Activated naive CD4-positive, alpha-beta T cell treated with anti-CD3 and anti-CD28 coated beads for 36 hours (primary cell): ENCODE data around the gene FXN. TPM values are rescaled to one million over a fixed set of nuclear protein-coding genes. Genes with fewer than 3 reads are reported as not detected.
"Not testable (repeated sequence)": the region's sequence is repeated elsewhere in the genome, so short reads cannot be mapped to it uniquely, and the experiment has no call there.

Source experiments
- CTCF ChIA-PET: fragments of 350-600 bp; sonication (Branson Sonifier 250); formaldehyde crosslinking; loops from one replicate; lab custom pipeline; 2021; ENCODE audit warnings: antibody characterized with exemption; lab: Charles Lee
- DNase-seq: peaks from one replicate; pipeline ENCODE4 v3.0.0-alpha.2; 2020
- H3K27ac Mint-ChIP-seq: one replicate; pipeline ENCODE4 v1.8.0; 2021; ENCODE audit warnings: mild to moderate bottlenecking, mixed read lengths
- H3K27me3 Mint-ChIP-seq: one replicate; pipeline ENCODE4 v1.8.0; 2021; ENCODE audit warnings: low read depth, mixed read lengths
- H3K36me3 Mint-ChIP-seq: one replicate; pipeline ENCODE4 v1.8.0; 2021; ENCODE audit warnings: low read depth, mixed read lengths
- H3K4me1 Mint-ChIP-seq: one replicate; pipeline ENCODE4 v1.8.0; 2021; ENCODE audit warnings: low read depth, mixed read lengths
- H3K4me3 Mint-ChIP-seq: one replicate; pipeline ENCODE4 v1.8.0; 2021; ENCODE audit warnings: mild to moderate bottlenecking, moderate library complexity, mixed read lengths
- H3K9me3 Mint-ChIP-seq: one replicate; pipeline ENCODE4 v1.8.0; 2021; ENCODE audit warnings: mixed read lengths
- intact Hi-C: fragments of 100-400 bp; cut with micrococcal nuclease; formaldehyde crosslinking; loops from one replicate; pipeline ENCODE4 v1.15.1; 2023
- total RNA-seq, 2 experiments: library from RNA; stranded (reverse); gene quantifications; one replicate each; pipeline ENCODE4 v1.2.3, GENCODE V29; 2021

Gene FXN
- total RNA-seq, 2 experiments from 2014 or later: 16.8 to 17.3 TPM

GRCh38 chr9:69047371-69047770 lies 11.8 kb downstream of the FXN start:
- H3K4me1 Mint-ChIP-seq: peaks cover 18% of the 10 kb centered on the region
- no peaks in the 10 kb centered on the region for H3K9me3 Mint-ChIP-seq
- H3K36me3 Mint-ChIP-seq: peaks cover 9% of the 10 kb centered on the region
- DNase-seq: no peak
- H3K4me3 Mint-ChIP-seq: no peak overlapping the region
- H3K27ac Mint-ChIP-seq: no peak overlapping the region
- no peaks in the 10 kb centered on the region for H3K27me3 Mint-ChIP-seq
- intact Hi-C loops: no loop called here
- CTCF ChIA-PET: interaction anchor here (0.6 to 1.6 kb wide), 2 partner anchors 11 to 304 kb away, joined by 3 read pairs; partner anchors contain the start of gene FXN

GRCh38 chr9:69049094-69049493 lies 13.5 kb downstream of the FXN start:
- Mint-ChIP-seq H3K9me3 (no peaks in the 10 kb centered on the region), H3K36me3 (peaks cover 16% of the 10 kb centered on the region), H3K4me1 (peaks cover 8% of the 10 kb centered on the region), H3K27ac (no peak overlapping the region), H3K27me3 (no peaks in the 10 kb centered on the region), H3K4me3 (no peak overlapping the region)
- no peak for DNase-seq
- CTCF ChIA-PET: interaction anchor here (0.6 to 1.6 kb wide), 4 partner anchors 14 to 165 kb away, joined by 3 to 6 read pairs (median 4); partner anchors contain the start of gene FXN
- intact Hi-C loops: no loop called here

GRCh38 chr9:69050936-69051335 lies 15.4 kb downstream of the FXN start:
- H3K27ac Mint-ChIP-seq, H3K9me3 Mint-ChIP-seq, H3K27me3 Mint-ChIP-seq, H3K4me1 Mint-ChIP-seq, DNase-seq, H3K4me3 Mint-ChIP-seq: not testable (repeated sequence)
- intact Hi-C loops: loop anchor here (5.0 to 10.0 kb wide), 2 partner anchors 374 to 496 kb away; no protein-coding TSS in a partner anchor
- CTCF ChIA-PET: interaction anchor here (1.2 kb wide), 1 partner anchor 142 kb away, joined by 4 read pairs; no protein-coding TSS in a partner anchor
- H3K36me3 Mint-ChIP-seq: peaks cover 19% of the 10 kb centered on the region

DNA sequence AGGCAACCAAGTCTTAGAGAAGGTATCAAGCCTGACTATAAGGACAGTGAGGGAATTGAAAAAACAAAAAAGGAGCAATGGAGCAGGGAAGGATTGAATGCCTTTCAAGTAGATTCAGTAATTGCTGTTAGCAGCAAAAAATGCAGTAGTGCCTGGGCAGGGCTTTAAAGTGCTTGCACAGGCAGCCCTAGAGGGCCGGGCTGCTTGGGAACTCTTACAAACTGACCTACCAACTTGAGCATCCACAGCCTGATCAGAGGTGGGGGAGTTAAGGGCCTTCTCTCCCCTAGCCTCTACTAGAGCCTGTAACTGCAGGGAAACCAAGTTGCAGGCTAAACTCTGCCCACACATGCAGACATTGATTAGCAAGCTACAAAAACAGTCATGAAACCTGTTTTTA lies 19.4 kb downstream of the FXN start:
- DNase-seq: no peak
- no peak overlapping the region for H3K4me3 Mint-ChIP-seq
- H3K4me1 Mint-ChIP-seq: no peaks in the 10 kb centered on the region
- no peaks in the 10 kb centered on the region for H3K27me3 Mint-ChIP-seq
- CTCF ChIA-PET: interaction anchor here (0.6 to 5.5 kb wide), 9 partner anchors 9 to 353 kb away, joined by 3 to 121 read pairs (median 5); partner anchors contain the start of gene FXN
- H3K27ac Mint-ChIP-seq: no peak overlapping the region
- intact Hi-C loops: loop anchor here (1.0 to 10.0 kb wide), 3 partner anchors 138 to 492 kb away; no protein-coding TSS in a partner anchor
- no peaks in the 10 kb centered on the region for H3K9me3 Mint-ChIP-seq
- peaks cover 31% of the 10 kb centered on the region for H3K36me3 Mint-ChIP-seq

GRCh38 chr9:69056191-69056815 lies 20.8 kb downstream of the FXN start:
- no peak for DNase-seq
- Mint-ChIP-seq H3K9me3 (no peaks in the 10 kb centered on the region), H3K4me3 (no peak overlapping the region), H3K36me3 (peaks cover 37% of the 10 kb centered on the region), H3K27me3 (no peaks in the 10 kb centered on the region), H3K27ac (no peak overlapping the region), H3K4me1 (no peaks in the 10 kb centered on the region)
- intact Hi-C loops: loop anchor here (10.0 kb wide), 1 partner anchor 368 kb away; no protein-coding TSS in a partner anchor
- CTCF ChIA-PET: interaction anchor here (0.8 to 5.5 kb wide), 4 partner anchors 10 to 143 kb away, joined by 3 to 121 read pairs (median 7); partner anchors contain the start of gene FXN

DNA sequence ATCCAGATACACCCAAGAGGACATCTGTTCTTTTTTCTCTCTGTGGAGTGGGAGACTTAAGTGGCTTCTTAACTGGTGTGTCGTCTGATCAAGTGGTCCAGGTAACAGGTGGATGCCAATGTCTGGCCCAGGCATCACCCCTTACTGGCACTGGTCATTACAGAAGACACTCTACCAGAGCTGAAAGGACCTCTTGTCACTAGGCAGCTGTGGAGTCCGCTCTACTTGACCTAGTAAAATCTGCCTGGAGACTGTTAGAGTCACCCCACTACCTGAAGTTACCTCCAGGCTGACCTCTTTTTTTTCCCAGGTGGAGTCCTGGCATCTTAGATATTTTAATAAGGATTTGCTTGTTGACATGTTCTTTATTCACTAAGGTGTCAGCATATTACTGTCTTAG lies 22.5 kb downstream of the FXN start:
- CTCF ChIA-PET: interaction anchor here (0.6 to 5.5 kb wide), 3 partner anchors 23 to 135 kb away, joined by 3 to 121 read pairs (median 5); partner anchors contain the start of gene FXN

GRCh38 chr9:69060766-69061165 lies 25.2 kb downstream of the FXN start:
- Mint-ChIP-seq H3K4me3 (no peak overlapping the region), H3K36me3 (peaks cover 29% of the 10 kb centered on the region), H3K4me1 (no peaks in the 10 kb centered on the region), H3K9me3 (no peaks in the 10 kb centered on the region), H3K27me3 (no peaks in the 10 kb centered on the region), H3K27ac (no peak overlapping the region)
- no peak for DNase-seq
- intact Hi-C loops: no loop called here
- CTCF ChIA-PET: no interaction called here

More for the DNA sequence above, 22.5 kb downstream of the FXN start:
- DNase-seq: no peak
- Mint-ChIP-seq H3K36me3 (peaks cover 39% of the 10 kb centered on the region), H3K9me3 (no peaks in the 10 kb centered on the region), H3K4me3 (no peak overlapping the region), H3K4me1 (no peaks in the 10 kb centered on the region), H3K27ac (no peak overlapping the region), H3K27me3 (no peaks in the 10 kb centered on the region)
- intact Hi-C loops: loop anchor here (10.0 kb wide), 1 partner anchor 367 kb away; no protein-coding TSS in a partner anchor

DNA sequence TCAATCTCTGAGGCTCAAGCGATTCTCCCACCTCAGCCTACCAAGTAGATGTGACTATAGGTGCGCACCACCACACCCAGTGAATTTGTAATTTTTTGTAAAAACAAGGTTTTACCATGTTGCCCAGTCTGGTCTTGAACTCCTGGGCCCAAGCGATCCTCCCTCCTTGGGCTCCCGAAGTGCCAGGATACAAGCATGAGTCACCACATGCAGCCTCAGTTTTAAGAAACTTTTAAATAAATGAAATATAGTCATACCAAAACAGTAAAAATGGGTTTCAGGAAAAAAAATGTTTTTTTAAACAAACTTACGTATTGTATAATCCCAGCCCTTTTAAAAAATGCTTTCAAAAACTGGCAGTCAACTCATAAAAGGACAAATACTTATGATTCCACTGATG lies 26.6 kb downstream of the FXN start:
- Mint-ChIP-seq H3K4me3 (no peak overlapping the region), H3K4me1 (no peaks in the 10 kb centered on the region), H3K27ac (no peak overlapping the region), H3K27me3 (no peaks in the 10 kb centered on the region), H3K9me3 (no peaks in the 10 kb centered on the region), H3K36me3 (peaks cover 29% of the 10 kb centered on the region)
- CTCF ChIA-PET: no interaction called here
- DNase-seq: no peak
- intact Hi-C loops: no loop called here

DNA sequence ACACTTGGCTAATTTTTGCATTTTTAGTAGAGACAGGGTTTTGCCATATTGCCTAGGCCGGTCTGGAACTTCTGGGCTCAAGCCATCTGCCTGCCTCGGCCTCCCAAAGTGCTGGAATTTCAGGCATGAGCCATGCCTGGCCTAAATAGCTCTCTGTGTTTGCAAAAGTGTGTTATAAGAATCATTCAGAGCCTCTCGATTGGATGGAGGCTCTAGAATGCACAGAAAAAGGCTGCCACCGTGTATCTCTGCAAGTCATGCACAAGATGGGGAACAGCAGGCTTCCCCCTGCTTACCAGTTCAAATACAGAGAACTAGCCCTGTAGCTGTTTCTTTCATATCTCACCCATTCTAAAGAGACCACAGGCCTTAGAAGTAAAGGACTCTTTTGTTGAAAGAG lies 28.3 kb downstream of the FXN start:
- H3K27ac Mint-ChIP-seq: no peak overlapping the region
- H3K4me3 Mint-ChIP-seq: no peak overlapping the region
- peaks cover 22% of the 10 kb centered on the region for H3K36me3 Mint-ChIP-seq
- H3K27me3 Mint-ChIP-seq: no peaks in the 10 kb centered on the region
- no peak for DNase-seq
- no peaks in the 10 kb centered on the region for H3K9me3 Mint-ChIP-seq
- intact Hi-C loops: no loop called here
- CTCF ChIA-PET: interaction anchor here (1.6 kb wide), 1 partner anchor 11 kb away, joined by 7 read pairs; no protein-coding TSS in a partner anchor
- H3K4me1 Mint-ChIP-seq: no peaks in the 10 kb centered on the region

DNA sequence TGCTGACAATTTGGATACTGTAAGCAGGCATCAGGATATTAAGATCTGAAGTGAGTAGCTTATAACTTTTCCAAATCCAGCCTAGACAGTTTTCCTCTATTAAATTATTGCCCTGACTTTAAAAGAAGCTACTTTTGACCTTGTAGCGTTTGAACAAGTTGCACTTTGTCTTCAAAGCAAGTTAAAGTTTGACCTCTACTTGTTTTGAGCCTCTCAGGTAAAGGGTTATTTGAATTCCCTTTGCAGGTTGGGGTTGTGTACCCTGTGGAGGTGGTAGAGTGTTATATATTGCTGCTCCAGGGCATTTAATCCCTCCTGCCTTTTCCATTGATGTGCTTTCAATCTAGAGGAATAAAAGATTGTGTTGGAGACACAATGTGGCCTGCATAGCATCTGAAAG lies 30.1 kb downstream of the FXN start:
- DNase-seq: no peak
- H3K4me3 Mint-ChIP-seq: no peak overlapping the region
- CTCF ChIA-PET: no interaction called here
- intact Hi-C loops: no loop called here
- peaks cover 16% of the 10 kb centered on the region for H3K36me3 Mint-ChIP-seq
- H3K27ac Mint-ChIP-seq: no peak overlapping the region
- no peaks in the 10 kb centered on the region for H3K27me3 Mint-ChIP-seq
- no peaks in the 10 kb centered on the region for H3K9me3 Mint-ChIP-seq
- H3K4me1 Mint-ChIP-seq: no peaks in the 10 kb centered on the region

- no peaks in the 10 kb centered on the region for H3K4me1 Mint-ChIP-seq
- intact Hi-C loops: no loop called here
- no peak overlapping the region for H3K27ac Mint-ChIP-seq
- no peak overlapping the region for H3K4me3 Mint-ChIP-seq
- H3K9me3 Mint-ChIP-seq: no peaks in the 10 kb centered on the region
- no peak for DNase-seq
- no peaks in the 10 kb centered on the region for H3K27me3 Mint-ChIP-seq
- CTCF ChIA-PET: no interaction called here
- H3K36me3 Mint-ChIP-seq: peaks cover 11% of the 10 kb centered on the region
Observed at GRCh38 chr9:69066955-69067354, 31.4 kb downstream of the FXN start.

- Mint-ChIP-seq H3K9me3 (no peaks in the 10 kb centered on the region), H3K27ac (no peak overlapping the region), H3K4me1 (no peaks in the 10 kb centered on the region), H3K36me3 (peaks cover 19% of the 10 kb centered on the region), H3K27me3 (no peaks in the 10 kb centered on the region), H3K4me3 (no peak overlapping the region)
- DNase-seq: no peak
- CTCF ChIA-PET: interaction anchor here (0.6 to 0.7 kb wide), 2 partner anchors 115 to 124 kb away, joined by 3 to 5 read pairs; no protein-coding TSS in a partner anchor
- intact Hi-C loops: no loop called here
Observed at GRCh38 chr9:69070201-69070600, 34.6 kb downstream of the FXN start.

- Mint-ChIP-seq H3K4me3 (no peak overlapping the region), H3K36me3 (peaks cover 22% of the 10 kb centered on the region), H3K9me3 (no peaks in the 10 kb centered on the region), H3K4me1 (no peaks in the 10 kb centered on the region), H3K27me3 (no peaks in the 10 kb centered on the region), H3K27ac (no peak overlapping the region)
- intact Hi-C loops: no loop called here
- no peak for DNase-seq
- CTCF ChIA-PET: no interaction called here
Observed at GRCh38 chr9:69071059-69071458, 35.5 kb downstream of the FXN start.
